Limb (tissue), 2 donors: ENCODE measurements around the gene AMIGO1.

Experiments
- DNase-seq, 2 donors: peaks; one replicate each; pipeline ENCODE4 v3.0.0-alpha.2; 2016; ENCODE audit errors: extremely low spot score in 2 of 2

The AMIGO1 gene

DNA sequence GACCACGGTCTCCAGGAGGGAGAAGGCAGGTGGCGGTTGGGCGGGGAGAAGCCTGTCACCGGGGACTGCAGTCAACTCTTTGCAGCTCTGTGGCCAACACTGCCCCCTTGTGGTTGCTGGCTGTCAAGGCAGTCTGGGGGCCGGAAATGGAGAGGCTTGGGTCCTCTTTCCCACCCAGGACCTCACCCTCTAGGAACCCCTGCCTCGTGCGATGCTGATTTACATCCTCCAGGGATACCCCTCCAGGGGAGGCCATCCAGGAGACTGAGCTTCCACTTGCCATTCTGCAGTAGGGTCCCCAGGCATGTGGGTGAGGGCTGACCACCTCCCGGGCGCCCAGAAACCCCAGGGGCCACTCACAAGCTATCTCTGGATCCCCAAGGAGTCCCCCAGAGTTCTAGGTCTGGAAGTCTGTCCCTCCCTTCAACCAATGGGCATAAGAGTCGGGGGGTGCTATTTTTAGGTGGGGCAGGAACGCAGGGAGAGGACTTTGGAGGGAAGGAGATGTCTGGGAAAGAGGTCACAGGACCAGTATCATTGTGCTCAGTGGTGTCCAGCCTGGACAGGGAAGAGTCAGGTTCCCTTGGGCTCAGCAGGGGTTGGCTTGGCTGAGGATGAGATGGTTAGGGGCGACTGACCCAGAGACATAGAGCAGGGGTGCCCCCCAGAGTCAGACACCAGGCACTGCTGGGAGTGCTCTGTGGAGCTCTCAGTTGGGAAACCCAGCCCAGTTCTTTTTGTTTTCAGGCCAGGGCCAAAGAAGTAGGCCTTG, 23.0 kb upstream of the AMIGO1 start:
- DNase-seq = peak; percentile 78 to 91

DNA sequence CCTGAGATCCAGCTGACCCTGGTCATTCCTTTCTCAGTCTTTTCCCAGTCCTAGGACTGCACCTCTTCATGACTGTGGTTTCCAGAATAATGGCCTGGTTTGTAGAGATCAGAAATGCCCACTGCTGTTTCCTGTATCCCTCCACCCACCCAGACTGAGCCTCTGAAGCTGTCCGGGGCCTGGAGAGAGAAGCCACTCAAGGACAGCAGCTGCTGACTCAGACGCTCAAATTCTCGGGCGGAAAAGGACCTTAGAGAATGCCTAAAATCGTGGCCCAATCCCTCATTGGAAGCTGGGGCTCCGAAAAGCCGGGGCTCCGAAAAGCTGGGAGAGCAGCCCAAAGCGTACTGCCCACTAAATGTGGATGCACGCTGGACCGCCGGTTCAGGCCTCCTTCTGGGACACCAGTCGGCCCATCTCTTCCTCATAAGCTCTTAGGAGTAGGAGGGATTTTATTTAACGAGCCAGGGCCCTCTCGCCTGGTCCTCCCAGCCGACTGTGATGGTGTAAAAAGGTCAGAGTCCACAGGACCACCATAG, 22.4 kb upstream of the AMIGO1 start:
- no peak for DNase-seq

DNA sequence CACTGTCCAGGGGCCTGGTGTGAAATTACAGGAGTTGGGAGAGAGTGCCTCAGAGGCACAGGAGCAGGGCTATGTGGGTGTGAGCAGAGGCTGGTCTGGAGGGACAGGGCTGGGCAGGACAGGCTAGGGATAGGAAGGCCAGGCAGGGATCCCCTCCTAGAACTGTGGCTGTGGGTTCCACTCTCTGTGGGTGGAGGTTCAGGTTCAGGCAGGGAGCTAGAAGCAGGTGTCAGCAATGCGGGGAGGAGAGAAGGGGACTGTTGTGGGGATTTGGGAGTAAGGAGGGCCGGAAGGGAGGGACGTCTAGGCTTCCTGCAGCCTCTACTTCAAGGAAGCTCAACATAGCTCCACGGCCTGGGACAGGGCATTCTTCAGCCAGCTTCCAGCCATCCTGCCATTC, 21.9 kb upstream of the AMIGO1 start:
- no peak for DNase-seq

DNA sequence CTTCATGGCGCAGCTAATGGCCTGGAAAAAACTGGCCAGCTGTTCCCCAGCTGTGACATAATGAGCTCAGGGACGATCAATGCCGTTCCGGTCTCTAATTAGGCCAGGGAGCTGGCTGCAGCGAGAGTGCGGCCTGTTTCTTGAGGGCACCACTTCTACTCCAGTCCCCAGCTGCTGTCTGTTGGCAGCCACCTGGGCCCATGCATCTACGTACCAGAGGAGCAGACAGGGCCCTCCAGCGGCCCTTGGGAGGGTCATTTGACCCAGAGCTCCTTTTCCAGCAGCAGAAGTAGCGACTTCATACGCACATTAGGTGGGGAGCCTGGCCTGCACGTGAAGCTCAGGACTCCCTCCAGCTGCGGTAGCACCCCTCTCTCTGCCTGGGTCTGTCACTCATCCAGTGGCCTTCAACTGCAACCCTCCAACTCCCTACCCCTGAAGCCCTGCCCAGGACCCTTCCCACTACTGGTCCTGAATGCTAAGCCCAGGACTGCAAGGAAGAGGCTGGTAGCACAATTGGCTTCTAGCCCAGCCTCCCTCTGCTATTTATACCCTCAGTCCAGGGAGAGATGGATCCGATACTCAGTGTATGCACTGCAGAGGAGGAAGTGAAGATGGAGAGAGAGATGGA, 21.0 kb upstream of the AMIGO1 start:
- DNase-seq = peak; percentile 75 to 77

DNA sequence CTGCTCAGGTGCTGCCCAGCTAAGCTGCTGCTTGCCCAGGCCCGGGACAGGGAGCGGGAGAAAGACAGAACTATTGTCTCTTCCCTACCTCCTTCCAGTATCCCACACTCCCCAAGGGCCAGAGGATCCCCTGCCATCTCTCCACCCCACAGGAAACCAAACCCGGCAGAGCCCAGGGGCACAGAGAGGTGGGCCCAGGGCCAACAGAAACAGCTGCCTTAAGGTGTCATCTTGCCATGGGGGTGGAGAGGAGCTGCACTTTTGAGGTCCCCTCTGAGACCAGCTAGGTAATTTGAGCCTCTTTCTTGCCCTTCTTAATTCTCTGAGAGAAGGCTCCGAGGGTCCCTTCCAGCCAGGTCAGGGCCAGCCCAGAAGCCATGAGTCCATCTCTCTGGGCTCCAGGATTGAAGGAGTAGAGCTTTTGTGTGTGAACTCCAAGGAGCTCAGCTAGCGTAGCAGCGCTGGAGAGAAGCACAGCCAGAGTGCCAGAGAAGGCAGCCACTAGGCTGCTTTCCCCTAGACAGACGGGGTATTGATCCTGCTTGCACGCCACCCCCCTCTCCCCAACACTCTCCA, 20.4 kb upstream of the AMIGO1 start:
- DNase-seq = peak in 1 of 2 donors; percentile 66

DNA sequence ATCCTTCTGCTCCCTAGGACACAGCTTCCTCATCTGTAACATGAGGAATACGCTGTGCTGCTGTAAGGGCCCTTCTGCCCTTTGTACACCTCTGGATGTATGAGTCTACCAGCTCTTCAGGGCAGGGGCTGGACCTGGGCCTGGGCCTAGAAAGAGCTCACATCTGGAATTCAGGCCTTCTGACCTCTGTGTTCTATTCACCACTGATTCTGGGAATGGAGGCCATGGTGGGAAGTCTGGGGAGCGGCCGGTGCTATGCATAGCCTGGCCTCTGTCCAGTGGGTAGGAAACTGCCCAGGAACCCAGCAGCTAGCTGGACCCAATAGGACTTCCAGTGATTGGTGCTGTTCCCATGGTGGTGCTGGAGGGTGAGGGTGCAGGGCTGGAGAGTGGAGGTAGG, 19.2 kb upstream of the AMIGO1 start:
- DNase-seq = no peak

DNA sequence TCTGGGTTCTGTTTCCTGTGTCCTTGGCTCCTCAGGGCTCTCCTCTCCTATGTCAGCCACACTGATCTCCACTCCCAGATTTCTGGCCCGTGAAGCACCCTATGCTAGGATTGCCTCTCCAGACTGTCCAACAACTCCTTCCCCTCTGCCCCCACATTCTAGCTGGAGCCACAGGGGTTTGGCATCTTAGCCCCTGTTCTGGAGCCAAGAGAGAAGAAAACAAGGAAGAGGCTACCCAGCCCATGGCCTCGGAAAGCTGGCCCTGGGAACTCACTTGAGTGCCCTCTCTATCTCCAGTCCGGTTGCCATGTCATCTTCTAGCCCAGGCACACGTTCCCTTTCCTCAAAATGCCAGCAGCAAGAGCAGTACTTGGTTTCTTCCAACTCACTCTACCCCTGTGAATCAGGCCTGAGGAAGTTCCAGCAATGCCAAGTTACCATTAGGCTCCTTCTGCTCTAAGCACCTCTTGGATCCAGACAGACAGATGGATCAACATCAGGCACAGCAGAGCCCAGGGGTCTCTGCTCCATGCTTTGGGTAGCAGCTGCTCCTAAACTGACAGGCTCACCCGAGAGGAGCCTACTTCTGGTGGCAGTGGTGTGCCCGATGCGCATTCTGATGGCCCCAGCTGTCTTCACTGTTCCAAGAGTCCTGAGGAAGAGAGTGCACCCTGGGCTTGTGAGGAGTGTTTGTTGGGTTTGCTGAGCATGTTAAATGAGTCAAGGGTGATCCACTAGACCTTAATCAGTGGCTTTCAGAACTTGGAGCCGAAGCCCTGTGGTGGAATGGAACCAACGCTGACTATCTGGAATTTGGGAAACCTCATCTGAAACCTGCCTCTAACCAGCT, 18.5 kb upstream of the AMIGO1 start:
- no peak for DNase-seq

DNA sequence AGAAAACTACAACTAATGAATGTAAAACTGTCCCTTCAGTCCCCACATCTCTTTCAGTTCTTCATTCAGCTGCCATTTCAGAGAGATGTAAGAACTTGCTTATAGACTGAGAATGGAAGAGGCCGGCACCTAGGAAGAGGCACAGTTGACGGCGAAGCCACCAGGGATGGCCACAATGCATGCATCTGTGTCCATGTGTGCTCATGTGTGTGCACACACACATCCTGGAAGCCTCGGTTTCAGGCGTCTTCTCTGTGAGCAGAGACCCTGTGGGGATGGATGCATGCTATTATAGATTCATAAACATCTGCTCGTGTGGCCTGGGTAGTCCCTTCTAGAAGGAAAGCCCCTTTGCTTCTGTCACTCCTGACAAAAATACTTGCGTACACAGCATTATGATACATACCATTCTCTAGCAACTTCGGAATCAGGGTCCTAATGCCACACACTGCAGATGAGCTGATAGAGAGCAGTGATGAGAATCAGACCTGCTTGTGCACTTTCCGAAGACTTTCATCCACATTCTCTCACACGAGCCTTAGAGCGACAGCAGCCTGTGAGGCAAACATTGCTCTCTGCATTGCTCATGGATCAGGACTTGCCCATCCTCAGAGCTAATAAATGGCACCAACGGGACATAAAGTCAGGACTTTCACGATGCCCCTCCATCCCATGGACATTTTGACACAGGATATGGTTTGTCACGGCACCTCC, 17.7 kb upstream of the AMIGO1 start:
- DNase-seq = no peak

DNA sequence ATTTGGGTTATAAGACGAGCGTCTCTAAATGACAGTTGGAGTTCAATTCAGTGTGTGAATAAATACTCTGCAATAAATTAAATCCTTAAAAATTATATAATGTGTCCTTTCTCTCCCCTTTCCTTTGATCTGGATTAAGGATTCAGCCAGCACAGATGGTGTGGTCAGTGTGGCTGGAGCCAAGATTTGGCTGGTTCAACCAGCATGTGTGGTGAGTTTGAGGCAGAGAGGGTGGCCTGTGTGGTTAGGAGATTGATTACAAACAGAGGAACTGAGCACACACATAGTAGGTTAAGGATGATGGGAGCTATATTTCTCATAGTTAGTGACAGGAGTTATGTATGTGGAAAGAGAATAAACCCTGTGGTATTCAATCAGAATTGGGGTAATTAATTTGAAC, 14.2 kb upstream of the AMIGO1 start:
- no peak for DNase-seq

DNA sequence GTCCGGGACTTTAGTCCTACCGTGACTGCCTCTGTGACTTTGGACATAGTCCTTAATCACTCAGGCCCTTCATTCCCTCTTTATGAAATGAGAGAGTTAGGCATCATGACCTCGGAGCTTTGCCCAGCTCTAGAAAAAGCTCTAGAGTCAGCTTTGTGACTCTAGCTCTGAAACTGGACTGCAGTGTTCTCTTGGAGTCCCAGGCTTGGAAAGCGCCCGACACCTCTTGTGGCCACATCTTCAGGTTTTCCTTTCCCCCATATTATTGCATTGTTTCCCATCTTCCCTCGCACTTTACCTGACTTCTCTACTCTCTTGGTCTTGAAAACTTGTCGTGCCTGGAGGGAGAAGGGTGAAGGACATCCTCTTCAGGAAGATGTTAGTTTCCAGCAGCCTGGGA, 12.5 kb upstream of the AMIGO1 start:
- DNase-seq = no peak

DNA sequence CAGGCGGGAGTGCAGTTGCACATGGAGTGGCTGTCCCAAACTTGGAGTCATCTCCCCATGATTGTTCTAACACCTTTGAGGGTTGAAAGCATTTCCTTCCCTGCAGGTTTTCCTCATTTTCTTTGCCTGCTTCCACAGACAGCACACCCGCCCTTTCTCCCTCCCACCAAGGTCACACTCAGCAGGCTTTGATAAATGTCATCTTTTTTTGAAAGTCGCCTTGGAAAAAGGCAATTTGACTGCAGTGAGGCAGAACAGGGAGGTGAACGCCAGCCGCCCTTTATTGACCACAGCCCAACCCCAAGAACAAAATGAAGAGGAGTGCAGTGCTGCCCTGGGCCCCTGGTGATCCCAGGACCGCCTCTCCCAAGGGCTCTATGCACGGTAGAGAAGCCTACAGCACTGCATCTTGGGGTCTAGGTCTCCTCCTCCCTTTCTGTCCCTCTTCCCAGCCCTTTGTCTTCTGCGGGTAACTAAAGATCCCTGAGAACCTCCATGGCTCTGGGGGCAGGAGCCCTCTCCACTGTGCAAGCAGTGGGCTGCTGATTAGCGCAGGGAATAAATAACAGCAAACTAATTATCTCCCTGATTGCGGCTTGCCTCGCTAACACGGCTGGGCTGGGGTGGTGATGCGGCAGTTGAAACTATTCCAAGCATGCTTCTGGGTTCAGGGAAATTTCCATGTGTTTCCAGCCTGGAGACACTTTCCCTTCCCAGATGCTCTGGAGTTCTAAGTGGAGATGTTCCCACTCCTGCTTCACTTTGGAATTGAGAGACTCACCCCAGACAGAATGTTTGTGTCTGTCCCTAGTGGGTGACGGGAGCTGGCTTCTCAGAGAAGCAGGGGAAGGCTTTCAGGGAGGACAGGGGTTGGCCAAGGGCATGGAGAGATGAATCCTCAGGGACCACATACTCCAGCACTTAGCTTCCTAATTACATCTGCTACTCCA, 11.8 kb upstream of the AMIGO1 start:
- no peak for DNase-seq

DNA sequence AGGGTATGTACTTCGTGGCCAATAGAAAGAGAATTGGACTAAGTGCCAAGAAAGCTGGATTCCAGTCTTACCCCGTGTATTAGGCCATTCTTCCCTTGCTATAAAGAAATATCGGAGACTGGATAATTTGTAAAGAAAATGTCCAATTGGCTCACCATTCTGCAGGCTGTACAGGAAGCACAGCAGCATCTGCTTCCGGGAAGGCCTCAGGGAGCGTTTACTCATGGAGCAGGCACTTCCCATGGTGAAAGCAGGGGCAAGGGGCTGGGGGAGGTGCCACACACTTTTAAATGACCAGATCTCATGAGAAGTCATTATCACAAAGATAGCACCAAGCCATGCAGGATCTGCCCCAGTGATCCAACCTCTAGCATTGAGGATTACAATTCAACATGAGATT, 7.8 kb upstream of the AMIGO1 start:
- no peak for DNase-seq

DNA sequence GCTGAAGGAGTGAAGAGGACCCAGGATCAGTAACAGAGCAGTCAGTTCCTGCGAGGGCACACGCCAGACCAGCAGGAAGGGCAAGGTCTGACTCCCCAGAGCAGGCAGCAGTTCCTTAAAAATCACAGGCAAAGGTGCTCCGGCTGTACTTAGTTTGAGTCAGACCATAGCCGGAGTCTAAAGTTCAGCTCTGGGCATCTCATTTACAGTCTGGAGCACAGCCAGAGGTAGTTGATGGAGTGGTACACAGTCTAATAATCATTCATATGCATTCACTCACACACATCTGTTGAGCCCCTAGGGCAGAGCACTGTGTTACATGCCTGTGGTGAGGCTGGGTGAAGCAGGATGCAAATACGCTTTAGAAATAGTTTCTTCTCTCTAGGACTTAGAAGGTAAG, 7.3 kb upstream of the AMIGO1 start:
- no peak for DNase-seq

DNA sequence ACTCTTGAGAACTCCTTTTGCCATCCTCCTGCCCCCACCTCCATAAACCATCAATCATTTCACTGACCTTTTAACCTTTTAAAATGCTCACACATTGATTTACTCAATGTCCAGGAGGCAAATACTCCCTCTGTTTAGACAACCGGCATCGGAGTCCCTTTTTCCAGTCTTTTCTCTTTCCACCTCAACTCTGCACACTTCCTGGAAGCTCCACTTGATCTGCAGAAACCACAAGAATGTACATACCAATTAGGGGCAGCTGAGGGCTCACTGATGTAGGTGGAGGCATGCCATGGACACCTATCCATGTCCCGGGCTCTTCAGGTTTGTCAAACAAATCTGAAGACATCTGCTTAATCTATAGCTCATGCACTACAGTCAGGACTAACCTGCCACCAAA, 5.3 kb upstream of the AMIGO1 start:
- DNase-seq = no peak

DNA sequence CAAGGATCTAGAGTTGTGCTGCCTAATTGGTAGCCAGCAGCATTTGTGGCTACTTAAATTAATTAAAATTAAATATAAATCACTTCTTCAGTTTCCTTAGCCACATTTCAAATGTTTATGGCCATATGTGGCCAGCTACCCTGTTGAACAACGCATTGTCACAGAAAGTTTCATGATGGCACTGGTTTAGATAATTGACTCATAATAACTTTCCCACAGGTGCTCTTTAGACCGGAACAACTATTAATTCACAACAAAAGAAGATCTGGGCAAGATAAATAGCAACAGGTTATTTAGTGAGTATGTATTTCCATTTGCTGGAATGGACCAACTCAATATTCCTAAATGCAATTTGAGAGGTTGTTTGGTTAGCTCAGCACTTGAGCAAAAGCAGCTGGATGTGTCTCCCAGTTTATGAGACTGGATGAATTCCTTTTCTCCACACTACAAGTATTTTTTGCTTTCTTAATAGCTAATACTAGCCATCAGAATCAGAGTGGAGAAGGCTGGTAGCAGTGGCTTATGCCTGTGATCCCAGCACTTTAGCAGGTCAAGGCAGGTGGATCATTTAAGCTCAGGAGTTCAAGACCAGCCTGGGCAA, 3.7 kb upstream of the AMIGO1 start:
- no peak for DNase-seq

DNA sequence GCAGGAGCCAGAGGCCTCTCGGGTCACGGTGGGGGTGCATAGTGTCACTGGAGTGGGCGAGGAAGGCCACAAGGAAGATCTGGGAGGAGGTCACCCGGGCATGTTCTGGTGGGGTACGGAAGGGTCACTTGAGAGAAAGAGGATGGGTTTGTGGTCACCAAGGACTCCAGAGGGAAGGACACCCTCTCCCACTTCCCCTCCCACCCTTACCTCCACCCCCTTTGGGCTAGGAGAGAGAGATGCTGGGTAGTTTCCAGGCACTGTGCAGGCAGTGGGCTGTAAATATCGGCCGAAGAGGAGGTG, 703 bp downstream of the AMIGO1 start:
- DNase-seq = no peak

DNA sequence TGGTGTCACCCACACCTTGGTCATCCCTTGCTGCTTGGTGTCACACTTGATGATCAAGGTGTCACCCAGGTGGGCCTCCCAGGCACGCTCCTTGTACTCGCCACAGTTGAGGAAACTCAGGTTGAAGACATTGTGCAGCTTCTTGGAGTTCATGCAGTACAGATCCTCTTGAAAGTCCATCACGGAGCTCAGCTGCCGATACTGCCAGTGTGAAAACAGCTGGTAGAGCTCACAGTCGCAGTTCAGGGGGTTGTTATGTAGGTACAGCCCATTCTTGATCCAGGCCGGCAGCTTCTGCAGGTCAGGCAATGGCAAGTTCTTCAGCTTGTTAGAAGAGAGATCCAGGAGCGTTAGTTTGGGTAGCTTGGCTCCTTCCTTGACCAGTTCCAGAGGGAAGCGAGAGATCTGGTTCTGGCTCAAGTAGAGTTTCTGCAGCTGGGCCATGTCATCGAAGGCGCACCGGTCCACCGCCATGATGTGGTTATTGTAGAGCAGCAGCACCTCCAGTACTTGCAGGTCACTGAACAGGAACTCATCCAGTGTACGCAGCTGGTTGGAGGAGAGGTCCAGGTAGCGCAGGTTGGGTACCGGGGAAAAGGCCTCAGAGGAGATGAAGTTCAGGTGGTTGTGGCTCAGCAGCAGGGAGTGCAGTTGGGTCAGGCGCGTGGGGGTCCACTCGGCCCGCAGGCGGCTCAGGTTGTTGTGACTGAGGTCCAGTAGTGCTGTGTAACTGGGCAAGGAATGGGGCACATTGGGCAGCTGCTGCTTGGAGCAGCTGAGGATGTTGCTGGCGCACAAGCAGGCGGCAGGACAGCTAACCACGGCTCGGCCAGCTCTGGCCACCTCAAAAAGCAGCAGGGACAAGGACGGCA, 1.3 kb downstream of the AMIGO1 start:
- no peak for DNase-seq

DNA sequence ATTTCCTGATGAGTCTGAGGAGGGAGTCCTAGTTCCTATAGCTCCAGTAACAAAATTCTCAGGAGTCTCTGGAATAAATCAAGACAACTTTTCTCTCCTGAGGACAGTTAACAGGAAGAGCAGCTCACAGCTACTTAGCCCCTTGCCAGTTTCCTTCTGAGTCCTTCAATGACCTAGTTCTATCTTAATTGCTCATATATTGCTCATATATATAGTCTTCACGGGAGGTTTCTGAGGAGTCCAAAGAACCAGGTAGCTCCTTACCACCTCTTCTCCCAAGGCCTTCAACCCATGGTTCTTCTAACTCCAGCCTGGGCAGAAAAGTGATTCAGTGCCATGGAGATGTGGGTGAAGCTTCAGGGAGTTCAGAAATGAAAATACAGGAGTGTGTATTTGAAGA, 4.6 kb downstream of the AMIGO1 start:
- DNase-seq = no peak

DNA sequence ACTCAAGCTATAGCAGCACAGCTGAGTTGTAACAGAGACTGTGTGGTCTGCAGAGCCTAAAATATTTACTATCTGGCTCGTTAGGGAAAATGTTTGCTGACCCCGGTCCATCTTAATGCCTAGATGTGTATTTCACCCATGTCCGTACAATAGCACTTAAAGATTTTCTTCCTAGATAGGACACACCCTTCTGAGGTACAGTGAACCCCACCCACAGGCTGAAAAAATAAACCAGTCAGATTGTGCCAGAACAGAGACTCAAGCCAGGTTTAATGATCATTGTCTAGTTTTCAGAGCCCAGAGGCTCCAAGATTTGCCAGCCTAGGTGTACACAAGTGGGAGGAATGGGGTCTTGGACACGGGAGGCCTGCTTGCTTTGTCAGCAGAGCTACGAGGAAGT, 5.6 kb downstream of the AMIGO1 start:
- no peak for DNase-seq
